GM21515 (cell line): ENCODE measurements around the gene PCSK1.
"Not testable (repeated sequence)": the region's sequence is repeated elsewhere in the genome, so short reads cannot be mapped to it uniquely, and the experiment has no call there.

ENCODE experiments used
- ATAC-seq: cut with Tn5 transposase; IDR thresholded peaks from one replicate; pipeline ENCODE4 v1.9.1; 2021; ENCODE audit not compliant: unreplicated experiment

PCSK1 gene

GRCh38 chr5:96427824-96428223 is 5.2 kb downstream of the PCSK1 start:
- no peak for ATAC-seq

DNA sequence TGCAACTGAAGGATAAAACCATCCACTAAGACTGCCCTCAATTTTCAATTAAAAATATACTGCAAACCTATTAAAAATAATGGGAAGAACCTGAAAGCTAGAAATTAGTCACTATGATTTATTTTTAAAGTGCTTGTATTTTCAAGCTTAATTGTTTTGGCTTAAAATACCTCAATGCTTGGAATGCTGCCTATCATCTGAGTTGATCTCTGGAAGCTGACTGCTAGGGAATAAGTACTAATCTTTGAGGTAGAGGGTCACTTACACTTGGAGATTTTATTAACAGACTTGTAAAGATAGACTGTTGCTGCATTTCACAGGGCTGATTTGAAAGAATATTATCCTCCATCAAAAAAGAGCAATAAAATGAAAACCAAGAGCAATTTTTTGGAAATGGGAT is 6.2 kb downstream of the PCSK1 start:
- no peak for ATAC-seq

GRCh38 chr5:96425443-96425842 is 7.6 kb downstream of the PCSK1 start:
- ATAC-seq: no peak

DNA sequence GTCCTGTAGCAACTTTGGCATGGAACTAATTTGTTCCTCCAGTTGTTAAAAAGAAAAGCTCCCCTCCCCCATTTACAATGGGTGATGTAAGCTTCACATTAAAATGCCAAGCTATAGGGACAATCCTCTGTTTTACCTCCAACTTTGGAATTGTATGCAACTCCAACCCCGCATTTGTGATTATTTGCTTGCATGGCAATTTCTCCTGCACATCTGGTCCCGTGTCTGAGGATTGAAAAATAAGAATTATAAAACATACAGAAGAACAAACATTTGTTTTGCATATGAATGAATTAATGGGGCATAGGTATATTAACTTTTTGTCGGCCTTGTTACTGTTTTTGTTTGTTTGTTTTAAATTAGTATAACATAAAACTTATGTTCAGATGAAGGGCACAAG is 17.2 kb downstream of the PCSK1 start:
- ATAC-seq: no peak

DNA sequence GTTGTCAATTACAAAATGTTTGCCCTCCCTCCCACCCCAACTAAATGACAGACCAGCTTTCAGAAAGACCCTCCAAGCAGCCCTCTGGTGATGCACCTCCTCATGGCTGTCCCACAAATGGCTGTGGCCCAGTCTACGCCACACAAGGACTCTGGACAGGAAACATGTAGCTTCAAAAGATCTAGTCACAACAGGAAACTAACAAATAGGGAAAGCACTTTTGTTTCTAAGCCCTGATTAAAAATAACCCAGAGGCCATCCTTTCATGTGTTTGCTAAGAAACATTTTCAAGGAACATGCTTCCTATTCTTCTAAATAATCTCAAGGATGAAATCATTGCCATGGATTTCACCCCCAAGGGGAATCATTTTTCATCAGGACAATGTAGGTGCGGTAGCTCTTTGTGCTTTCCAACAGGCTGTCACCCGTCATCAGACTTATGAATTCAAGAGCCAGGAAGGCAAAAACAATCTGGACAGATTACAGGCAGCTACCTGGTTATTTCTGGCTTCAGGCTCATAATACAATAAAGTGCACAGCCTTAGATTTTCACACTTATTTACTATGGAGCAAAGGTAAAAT is 20.1 kb downstream of the PCSK1 start:
- no peak for ATAC-seq

- ATAC-seq: no peak
Measured at GRCh38 chr5:96410013-96410412, 23.0 kb downstream of the PCSK1 start.

DNA sequence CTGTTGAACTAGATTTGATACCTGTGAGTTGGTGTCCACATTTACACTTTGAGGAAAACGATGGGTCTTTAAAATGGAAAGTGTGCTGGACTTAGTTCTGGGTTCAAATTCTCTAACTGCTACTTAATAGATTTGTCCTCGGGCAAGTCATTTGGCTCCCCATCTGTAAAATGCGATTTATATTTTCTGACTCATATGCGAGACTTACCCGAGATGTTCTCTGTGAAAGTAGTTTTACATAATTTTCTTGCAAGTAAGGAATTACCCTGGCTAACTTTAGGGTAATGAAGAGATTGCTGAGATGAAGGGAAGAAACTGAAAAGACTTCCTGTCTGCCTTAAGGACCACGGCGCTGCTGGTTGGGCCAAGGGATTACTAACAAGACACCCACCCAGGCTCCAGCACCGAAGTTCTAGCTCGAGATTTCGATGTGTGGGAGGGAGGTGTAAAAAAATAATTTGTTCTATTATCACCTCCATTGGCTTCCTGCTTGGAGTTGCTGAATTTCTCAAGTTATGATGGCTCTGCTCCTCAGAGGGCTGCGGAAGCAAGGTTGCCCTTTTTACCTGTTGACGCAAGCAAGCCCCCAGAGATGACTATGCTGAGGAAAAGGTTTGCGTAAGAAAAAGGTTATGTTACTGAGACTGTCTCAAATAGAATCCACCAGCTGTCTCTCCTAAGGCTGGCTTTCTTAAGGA is 24.1 kb downstream of the PCSK1 start:
- ATAC-seq: no peak

GRCh38 chr5:96408210-96408777 is 24.8 kb downstream of the PCSK1 start:
- no peak for ATAC-seq

DNA sequence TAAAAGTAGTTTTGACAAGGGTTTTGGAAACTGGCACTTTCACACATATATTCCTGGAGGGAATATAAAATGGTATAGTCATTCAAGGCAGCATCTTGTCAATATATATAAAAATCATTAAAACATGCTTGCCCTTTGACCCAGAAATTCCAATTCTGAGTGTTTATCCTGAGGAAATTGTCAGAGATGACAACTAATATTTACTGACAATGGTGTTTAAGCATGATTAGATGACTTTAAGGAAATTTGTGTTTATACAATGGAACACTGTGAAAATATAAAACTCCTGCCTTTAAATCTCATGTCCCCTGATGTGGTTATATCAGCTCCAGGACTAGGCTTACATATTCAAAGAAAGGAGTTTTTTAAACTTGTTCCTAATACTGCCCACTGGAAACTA is 25.6 kb downstream of the PCSK1 start:
- ATAC-seq: no peak

DNA sequence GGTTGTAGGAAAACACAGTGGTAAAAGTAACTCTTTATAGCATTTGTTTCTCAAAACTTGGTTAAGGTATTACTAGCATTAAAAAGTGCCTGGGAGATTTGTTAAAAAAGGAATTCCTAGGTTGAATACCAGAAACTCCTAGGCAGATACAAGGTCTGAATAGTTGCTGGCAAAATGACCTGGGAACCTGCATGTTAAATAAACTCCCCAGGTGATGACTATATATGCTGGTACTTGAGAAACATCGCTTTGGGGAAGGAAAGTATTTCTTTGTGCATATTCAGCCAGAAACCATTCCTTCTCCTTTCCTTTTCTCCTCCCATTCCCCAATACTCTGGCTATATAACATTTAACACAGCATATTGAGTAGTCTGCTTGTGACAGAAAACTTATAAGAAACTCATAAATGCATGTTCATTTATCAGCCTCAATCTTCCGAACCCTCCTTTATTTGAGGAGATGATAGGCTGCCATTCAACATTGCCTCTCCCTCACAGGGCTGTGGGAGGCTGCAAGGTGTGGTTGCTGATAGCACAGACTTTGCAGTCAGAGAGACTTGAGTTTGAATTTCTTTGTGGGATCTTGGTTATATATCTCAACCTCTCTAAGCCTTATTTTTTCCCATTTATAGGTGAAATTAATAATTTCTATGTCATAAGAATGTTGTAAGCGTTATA is 28.7 kb downstream of the PCSK1 start:
- no peak for ATAC-seq

- ATAC-seq: no peak
Measured at GRCh38 chr5:96402500-96402899, 30.5 kb downstream of the PCSK1 start.

DNA sequence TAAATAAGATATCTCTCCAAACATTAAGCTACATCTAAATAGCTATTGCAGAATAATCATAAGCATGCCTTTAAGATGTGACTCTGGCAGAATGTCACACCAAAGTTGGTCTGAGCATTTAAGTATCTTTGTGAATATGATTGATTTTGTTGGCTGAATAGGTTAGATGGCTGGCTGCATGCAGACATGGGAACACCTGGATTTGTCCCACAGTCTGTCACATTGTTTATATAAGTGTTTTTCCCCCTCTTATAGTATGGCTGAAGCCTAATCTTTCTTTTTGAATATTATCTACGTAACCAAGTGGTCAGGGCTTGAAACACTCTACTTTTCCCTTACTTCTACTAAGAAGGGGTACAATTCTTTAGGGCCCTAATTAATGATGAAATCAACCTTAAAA is 36.2 kb downstream of the PCSK1 start:
- no peak for ATAC-seq

GRCh38 chr5:96395295-96395694 is 37.8 kb downstream of the PCSK1 start:
- not testable (repeated sequence) for ATAC-seq

DNA sequence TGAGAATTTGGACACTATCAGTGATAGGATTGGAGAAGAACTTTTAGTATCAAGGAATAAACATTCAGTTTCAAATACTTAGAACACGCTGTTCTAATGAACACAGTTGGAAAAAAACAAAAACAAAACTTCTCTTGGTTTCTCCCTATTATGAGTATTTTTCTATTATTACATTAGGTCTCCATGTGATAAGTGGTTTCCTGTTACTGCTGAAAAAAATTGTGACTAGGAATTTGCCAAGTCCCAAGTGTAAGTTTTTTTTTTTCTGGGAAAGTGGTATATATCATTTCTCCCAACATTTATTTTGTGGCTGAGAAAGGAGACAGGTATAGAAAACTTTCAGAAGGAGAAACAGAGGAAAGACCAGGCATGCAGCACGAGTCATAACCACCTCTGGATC is 41.1 kb downstream of the PCSK1 start:
- no peak for ATAC-seq

GRCh38 chr5:96388176-96388575 is 44.9 kb downstream of the PCSK1 start:
- no peak for ATAC-seq

DNA sequence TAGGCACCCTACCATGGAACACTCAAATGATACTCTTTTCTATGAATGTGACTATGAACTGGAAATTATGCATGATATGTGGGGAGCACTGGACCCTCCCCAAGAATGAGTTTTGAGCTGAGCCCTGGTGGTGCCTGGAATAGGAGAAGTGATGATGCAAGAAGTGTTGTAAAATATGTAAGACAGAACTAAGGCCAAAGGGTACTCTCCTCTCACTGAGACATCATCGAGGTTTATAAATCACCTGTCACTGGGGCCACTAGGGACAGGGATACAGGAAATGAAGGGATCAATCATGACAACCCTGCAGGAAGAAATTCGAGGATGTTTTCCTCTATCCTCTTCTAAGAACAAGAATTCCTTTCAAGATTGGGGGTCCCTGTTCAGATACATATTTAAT is 45.4 kb downstream of the PCSK1 start:
- ATAC-seq: no peak

GRCh38 chr5:96385538-96385937 is 47.5 kb downstream of the PCSK1 start:
- no peak for ATAC-seq

GRCh38 chr5:96384353-96384752 is 48.7 kb downstream of the PCSK1 start:
- no peak for ATAC-seq

GRCh38 chr5:96381526-96381925 is 51.5 kb downstream of the PCSK1 start:
- no peak for ATAC-seq

DNA sequence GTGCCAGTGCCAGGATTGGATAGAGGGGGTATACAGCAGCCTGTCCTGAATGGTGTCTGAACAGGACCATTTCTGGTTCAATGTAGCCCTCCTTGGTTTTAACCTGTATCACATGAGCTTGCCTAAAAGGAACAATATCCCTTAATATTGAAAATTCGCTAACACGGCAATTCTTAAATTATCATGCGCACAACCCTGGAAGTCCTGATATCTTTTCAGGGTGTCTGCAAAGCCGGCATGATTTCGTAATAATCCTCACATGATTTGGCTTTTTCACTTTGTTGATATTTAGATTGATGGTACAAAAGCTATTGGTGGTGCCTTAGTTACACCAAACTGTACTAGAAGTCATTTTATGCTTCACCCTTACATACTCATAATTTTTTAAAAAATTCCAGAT is 53.2 kb downstream of the PCSK1 start:
- no peak for ATAC-seq

- ATAC-seq: no peak
Measured at GRCh38 chr5:96377597-96377996, 55.5 kb downstream of the PCSK1 start.

GRCh38 chr5:96377167-96377566 is 55.9 kb downstream of the PCSK1 start:
- ATAC-seq: no peak
